NCI-H2107 treated with DMSO at 0.1 percent for 48 hours (cell line): Measurements from ENCODE around the gene DDX23.
A peak's percentile ranks its signal among the peaks of the same experiment; 100 is the strongest.
"Not testable (repeated sequence)": the region's sequence is repeated elsewhere in the genome, so short reads cannot be mapped to it uniquely, and the experiment has no call there.

ENCODE experiments used
- DNase-seq: peaks from one replicate; lab custom pipeline; 2025; ENCODE audit not compliant: unreplicated experiment; lab: John Stamatoyannopoulos, UW

The DDX23 gene

DNA sequence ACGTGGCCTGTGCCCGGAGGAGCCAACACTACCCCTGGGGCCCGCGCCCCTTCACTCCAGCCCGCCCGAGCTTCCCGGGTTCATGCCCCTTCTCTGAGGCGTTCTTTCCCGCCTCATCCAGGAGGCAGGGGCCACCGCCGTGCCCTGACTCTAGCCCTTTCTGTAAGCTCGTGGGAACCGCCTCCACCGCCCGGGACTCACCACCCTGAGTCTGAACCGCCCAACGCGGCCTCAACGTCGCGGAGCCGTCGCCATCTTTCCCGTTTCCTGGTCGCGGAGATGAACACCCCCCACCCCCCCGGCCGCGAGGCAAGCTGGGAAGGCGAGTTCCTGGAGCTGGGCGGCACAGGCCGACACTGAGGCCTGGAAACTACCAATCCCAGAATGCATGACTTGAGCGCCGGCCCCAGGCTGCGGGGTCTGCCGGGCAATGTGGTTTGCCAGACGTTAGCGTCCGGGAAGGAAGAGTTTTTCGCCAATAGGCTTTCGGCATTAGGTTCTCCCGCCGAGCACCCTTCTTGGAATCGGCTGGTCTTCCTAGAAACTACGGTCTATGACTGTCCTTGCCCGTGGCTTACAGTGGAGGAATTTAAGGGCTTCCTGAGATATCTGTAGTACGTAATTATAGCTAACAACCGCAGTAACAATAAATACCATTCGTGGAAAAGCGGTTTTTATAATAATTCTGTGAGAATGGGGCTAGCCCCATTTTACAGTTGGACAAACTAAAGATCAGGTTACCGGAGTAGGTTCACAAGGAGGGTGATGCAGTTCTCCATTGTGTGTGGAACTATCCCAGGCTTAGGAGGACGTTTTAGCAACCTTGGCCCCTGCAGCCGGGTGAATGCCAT, at the start of gene DDX23:
Gene DDX23 (minus strand): TSS at position 281 of the 851 bp plus-strand sequence. CDS start 6,381 bp downstream, outside the sequence.
- peak; percentile 97 for DNase-seq

DNA sequence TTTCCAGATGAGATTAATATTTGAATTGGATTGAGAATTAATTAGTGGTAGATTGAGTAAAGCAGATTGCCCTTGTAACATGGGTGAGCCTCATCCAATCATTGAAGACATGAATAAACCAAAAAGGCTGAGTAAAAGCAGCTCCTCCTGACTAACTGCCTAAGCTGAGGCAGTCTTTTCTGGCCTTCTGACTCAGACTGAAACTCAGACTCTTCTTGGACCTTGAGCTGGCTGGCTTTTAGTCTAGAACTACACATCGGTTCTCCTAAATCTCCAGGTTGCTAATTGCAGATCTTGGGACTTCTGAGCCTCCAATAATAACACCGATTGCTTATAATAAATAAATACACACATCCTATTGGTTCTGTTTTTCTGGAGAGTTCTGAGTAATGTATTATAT, 49.3 kb upstream of the DDX23 start:
- no peak for DNase-seq

DNA sequence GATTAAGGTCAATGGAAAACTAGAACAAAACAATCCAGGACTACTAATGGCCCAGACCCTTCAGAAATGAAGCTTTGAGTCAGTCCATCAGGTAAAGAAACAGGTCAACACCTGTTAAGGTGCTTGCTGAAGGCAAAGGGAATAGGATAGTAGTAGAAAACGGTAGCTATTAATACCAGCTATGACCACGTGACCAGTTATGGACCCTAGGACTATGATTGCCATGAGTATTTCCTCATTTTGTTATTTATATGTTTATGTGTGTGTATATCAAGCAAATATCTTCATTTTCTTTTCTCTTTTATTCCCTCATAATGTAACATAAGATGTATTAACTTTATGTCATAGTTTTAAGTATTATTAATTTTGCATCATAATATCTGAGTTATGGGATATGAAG, 47.7 kb upstream of the DDX23 start:
- no peak for DNase-seq

DNA sequence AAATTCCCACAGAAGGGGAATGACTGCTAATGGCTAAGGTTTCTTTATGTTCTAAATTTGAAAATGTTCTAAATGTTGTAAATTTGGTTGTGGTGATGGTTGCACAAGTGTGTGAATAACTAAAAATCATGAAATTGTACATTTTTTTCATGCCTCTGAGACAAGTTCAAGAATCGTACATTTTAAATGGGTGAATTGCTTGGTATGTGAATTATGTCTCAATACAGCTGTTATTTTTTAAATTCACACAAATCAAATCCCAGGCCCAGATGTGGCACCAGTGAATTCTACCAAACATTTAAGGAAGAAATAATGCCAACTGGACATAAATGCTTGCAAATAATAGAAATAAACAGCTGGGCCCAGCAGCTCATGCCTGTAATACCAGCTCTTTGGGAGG, 42.3 kb upstream of the DDX23 start:
- DNase-seq: no peak

DNA sequence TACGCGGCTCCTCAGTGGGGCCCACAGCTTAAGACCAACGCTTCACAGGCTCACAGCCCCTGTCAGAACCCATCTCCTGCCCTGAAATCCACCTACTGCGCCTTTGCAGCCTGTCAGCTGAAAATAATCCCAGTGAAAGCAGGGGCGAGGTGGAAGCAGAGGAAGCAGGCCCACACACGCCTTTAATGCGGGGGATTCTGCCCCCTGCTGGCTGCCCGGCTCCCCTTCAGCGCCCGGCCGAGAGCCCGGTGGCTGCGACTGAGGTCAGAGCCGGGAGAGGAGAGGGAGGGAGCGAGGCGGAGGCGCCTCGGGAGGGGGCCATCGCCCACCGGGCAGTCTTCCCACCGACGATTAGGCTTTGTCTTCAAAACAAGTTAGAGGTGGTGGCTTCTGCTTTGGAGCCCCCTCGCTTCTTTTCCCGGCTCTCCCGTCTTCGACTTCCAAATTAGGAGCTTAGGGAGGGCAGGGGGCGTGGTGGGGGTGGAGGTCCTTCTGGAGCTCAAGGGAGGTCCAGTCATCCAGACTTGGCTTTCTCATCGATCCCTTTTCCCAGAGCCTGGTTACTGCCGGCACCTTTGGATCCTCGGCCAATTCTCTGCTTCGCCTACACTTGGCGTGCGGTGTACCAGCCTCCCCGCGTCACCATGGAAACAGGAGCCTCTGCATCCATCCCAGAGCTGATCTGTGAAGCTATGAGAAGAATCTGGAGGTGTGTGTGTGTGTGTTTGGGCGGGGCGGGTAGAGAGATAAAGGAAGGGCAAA, 38.9 kb upstream of the DDX23 start:
- peak; percentile 51 for DNase-seq

DNA sequence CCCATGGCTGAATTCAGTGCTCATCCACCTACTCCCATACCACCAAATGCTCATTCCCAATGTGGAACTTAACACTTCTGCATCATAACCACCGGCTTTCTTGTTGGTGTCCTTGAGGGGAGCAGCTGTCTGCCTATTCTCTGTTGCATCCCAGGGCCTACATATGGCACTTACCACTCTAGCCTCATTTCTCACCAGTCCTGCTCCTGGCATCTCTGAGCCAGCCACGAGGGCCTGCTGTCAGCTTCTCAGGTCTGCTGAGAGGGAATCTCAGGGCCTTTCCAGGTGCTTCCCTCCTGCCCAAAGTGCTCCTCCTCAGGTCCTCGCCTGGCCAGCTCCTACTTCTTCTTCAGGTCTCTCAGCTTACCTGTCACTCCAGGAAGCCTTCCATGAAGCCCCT, 37.7 kb upstream of the DDX23 start:
- DNase-seq: no peak

DNA sequence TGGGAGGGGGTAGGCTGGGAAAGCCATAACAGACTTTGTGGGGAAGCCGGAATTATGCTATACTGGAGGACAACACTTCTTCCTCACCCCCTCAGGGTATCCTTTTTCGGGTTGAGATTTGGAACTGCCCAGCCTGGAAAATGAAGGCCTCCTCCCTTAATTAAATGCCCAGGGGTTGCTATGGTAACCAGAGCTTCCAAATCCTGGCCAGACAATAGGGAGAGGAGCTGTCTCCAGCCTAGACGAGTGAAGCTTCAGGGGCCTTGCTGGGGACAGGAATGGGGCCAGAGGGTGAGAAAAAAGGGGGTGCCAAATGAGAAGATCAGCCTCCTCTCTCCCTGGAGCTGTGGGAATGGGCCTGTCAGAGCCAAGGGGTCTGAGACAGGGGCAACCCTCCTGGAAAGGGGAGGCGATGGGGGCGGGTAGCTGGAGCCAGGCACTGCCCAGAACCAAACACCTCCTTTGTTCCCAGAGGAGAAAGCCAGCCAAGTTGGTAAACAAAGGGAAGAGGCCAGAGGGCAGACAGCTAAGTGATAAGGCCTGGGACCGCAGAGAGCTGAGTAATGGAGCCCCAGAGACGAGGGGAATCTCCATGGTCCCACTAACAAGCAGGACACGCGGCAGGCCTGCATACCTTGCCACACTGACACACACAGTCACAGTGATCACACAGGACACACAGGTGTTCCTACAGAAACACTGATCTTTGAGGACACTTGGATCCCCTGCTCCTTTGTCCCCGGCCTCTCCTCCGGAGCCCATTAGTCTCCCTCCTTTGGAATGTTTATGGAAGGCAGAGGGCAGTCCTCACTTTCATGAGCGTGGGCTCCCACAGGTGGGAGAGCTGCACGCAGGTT, 31.6 kb upstream of the DDX23 start:
- DNase-seq: no peak

DNA sequence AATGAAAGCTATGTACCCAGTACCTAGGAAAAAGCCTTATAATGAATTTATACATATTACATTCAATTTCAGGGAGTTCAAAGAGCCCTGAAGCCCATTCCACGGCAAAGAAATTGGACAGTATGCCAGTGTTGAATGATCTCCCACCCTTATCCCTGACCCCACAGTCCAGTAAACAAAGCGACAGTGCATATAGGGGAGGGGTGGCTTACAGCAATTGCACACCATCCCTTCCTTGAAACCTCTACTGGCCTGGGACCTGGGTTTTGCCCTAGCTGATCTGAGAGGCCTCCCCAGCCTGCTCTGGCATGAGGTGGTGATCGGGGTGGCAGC, 31.0 kb upstream of the DDX23 start:
- no peak for DNase-seq

DNA sequence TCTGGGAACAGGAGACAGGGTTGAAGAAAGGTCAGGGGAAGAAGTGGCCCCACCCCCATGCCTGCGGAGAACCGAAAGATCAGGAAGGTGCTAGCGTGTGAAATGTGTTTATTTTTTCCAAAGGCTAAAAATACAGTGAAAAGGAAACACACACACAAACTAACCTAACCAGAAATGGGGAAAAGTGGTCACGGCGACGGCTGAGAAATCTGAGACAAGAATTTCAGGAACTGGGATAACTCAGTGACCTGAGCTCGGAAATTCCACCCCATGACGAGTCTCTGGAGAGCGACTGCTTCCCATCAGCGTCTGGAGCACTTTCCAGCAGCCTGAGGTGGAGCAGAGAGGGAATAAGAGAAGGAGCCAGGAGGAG, 30.3 kb upstream of the DDX23 start:
- no peak for DNase-seq

DNA sequence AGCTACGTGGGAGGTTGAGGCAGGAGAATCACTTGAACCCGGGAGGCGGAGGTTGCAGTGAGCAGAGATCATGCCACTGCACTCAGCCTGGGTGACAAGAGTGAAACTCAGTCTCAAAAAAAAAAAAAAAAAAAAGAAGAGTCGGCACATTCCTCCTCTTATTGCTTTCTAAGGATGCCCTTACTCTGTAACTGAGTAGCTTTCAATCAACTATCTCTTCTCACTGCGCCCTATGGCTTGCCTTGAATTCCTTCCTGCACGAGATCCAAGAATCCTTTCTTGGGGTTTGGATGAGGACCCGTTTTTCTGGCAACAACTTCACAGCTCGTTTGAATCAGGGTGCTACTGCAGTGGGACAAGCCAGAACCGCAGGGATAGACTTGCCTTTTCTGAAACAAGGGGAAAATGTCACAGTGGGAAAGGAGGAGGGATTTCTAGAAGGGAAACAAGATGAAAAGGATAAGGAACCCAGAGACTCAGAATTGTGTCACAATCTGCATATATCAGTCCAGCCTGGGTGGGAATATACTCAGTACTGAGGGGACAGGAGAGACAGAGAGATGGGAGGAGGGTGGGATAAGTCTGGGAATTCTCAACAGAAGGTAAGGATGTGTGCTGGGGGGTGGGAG, 29.8 kb upstream of the DDX23 start:
- no peak for DNase-seq

DNA sequence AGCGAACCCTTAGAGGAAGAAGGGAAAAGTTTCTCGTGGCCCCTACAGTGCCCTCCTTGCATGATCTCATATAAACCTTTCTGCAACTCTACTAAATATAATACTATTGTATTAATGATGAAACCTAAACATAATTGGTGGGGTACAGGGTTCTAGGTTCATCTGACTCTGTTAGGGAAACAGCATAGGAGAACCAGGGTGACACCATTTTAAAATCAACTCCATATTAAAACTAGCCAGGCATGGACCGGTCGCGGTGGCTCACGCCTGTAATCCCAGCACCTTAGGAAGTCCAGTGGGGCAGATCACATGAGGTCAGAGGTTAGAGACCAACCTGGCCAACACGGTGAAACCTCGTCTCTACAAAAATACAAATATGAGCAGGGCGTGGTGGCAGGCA, 28.7 kb upstream of the DDX23 start:
- no peak for DNase-seq

DNA sequence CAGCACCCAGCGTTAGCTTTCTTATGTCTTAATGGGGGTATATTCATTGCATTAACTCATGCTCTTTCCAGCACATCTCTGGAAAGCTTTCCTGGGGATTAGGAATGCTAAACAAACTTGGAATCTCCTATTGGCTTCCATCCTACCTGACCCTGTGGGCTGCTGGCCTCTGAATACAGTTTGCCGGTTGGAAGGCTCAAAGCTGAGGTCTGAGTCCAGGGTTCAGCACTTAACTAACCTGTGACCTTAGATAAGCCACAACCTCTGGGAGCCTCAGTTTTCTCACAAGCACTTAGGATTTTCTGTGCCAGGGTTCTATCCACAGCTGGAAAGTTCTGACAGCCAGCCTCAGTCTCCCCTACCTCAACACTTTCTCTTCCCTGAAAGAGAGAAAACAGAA, 26.6 kb upstream of the DDX23 start:
- no peak for DNase-seq

DNA sequence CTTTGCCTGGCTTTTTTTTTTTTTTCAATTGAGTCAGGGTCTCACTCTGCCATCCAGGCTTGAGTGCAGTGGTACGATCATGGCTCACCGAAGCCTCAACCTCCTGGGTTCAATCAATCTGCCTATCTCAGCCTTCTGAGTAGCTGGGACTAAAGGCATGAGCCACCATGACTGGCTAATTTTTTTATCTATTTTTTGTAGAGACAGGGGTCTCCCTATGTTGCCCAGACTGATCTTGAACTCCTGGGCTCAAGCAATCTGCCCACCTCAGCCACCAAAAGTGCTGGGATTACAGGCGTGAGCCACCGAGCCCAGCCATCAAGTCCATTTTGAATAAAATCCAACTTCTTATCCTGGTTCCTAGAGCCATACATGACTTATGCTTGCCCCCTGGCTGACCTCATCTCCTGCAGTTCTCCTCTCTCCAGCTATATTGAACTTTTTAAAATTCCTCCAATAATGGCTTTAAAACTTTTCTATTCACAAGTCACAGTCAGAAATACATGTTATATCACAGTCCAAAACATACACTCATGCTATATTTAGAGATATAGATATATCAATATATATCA, 24.1 kb upstream of the DDX23 start:
- no peak for DNase-seq

DNA sequence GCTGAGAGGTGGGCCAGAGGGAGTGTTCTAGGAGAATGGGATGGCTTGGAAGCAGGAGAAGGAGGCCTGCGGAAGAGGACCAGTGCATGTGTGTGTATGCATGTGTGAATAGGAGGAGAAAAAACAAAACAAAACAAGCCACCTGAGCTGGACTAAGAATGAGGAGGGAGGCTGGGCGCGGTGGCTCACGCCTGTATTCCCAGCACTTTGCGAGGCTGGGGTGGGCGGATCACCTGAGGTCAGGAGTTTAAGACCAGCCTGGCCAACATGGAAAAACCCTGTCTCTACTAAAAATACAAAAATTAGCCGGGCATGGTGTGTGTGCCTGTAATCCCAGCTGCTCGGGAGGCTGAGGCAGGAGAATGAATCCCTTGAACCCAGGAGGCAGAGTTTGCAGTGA, 21.6 kb upstream of the DDX23 start:
- DNase-seq: not testable (repeated sequence)

DNA sequence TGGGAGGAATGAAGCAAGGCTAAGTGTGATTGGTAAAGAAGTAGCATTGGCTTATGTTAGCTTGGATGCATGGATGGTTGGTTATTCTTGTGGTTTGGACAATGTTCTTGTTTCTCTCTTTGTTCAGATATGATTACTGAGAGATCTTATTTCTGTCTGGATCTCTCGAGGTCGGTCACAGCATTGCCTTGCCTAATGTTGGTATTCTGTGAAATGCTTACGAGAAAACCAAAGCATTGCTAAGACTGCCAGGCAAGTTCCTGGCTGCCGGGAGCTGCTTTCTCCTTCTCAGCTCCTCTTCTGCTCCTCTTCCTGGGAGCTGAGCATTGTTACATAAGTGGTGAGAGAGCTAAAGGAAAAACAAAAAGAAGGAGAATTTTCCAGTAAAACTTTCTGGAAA, 21.1 kb upstream of the DDX23 start:
- no peak for DNase-seq

DNA sequence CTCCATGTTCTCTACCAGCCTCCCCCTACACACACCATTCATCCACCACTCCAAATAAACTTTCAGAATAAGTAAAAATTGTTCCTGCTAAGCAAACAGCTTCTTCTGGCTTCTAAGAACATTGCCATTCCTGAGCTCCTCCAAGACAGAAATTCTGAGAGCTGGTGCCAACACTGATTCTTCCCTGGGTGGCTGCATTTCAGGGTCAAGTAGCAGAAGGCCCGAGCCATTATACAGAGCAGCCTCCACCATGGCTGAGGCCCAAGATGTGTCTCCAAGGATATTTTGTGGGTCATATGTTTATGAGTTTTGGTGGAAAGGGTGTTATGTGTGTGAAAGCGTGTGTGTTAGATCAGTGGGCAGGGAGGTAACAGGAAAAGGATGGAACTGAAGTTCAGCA, 17.2 kb upstream of the DDX23 start:
- DNase-seq: no peak

DNA sequence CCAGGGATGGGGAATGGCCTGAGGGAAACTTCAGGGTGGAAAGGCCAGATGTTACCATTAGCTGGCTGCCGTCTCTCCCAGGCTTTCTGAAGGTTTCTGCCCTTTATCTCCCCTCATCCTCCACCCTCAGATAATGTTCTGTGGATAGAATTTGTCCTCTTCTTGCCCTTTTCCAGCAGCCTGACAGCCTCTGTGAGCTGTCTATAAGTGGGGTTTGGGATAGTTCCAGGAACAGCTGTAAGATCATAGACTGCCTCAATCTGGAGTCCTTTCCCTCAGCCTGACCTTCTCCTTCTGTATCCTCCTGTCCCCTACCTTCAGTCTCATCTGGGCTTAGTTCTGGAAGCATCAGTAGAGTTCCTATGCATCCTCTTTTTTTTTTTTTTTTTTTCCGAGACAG, 16.5 kb upstream of the DDX23 start:
- no peak for DNase-seq

DNA sequence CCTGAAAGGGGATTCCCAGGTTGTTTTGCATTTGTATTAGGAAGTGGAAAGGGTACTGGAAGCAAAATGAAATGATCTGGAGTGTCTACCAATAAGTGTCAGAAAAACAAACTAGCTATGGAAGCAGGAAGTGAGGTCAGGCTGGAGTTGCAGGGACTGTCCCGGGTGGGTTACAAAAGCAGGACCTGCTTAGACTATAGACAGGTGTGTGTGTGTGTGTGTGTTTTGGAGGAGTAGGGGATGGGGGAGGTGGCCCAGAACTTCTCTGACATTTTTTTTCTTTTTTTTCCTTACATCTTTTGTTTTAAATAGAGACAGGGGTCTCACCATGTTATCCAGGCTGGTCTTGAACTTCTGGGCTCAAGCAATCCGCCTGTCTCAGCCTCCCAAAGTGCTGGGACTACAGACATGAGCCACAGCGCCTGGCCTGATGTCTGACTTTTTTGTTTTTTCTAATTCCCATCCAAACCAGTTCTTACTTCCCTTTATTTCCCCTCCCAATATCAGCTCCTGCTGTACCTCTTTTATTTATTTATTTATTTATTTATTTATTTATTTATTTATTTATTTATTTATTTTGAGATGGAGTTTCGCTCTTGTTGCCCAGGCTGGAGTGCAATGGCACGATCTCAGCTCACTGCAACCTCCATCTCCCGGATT, 14.2 kb upstream of the DDX23 start:
- DNase-seq: no peak

DNA sequence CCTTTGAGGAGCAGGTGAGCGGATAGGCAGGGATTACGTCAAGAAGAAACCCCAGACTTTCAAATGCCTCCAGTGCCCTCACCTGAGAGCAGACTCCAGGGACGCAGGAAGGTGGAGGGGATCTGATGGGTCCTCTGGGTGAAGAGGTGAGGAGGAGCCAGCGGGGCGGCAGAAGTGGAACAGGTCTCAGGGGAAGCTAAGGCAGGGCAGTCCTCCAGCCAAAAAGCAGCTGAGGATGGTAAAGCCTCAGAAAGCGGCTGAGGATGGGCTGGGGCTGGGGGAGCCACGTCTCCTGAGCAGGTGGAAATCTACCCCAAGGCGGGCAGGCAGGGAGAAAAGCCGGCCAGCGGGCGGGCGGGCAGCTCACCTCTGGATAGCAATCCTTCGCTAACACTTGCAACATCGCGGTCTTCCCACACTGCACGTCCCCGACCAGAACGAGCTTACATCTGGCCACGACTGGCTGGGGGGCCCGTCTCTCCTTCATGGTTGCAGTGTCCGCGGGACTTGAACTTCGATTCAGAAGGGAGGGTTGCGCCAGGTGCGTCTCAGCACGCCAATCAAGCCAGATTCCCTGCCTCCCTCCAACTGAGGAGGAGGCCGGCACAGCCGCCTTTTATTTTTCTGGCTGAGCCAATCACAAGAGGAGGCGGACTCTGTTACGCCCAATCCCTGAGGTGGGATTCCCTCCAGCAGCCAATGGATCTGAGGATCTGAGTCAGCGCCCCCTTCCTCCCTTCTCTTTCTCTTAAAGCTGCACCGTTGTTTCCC, 13.5 kb upstream of the DDX23 start, which contains the start of gene RND1:
Gene RND1 (minus strand): TSS at position 590 of the 771 bp plus-strand sequence. CDS start 103 bp downstream, at position 487.
- DNase-seq: peak; percentile 87
